NCI-H226 (cell line): ENCODE data around the gene ATG2B.

Source experiments
- DNase-seq: peaks from one replicate; pipeline ENCODE4 v3.0.0-alpha.2; 2015

The ATG2B gene

GRCh38 chr14:96362965-96363750 lies at the start of gene ATG2B, which contains the start of gene GSKIP:
Gene ATG2B (minus strand): TSS chr14:96363341. CDS start chr14:96362976, 365 bp downstream.
Gene GSKIP (plus strand): TSS chr14:96363526. CDS start chr14:96382248, 18,722 bp downstream.
- DNase-seq = peak; percentile 70

- no peak for DNase-seq
Observed at GRCh38 chr14:96410119-96410518, 47.0 kb upstream of the ATG2B start.

- DNase-seq = no peak
Observed at GRCh38 chr14:96409701-96410100, 46.6 kb upstream of the ATG2B start.

- no peak for DNase-seq
Observed at GRCh38 chr14:96408608-96409007, 45.5 kb upstream of the ATG2B start.

GRCh38 chr14:96407935-96408570 lies 44.9 kb upstream of the ATG2B start:
- DNase-seq = no peak

GRCh38 chr14:96405677-96406076 lies 42.5 kb upstream of the ATG2B start:
- no peak for DNase-seq

GRCh38 chr14:96403409-96403808 lies 40.3 kb upstream of the ATG2B start:
- no peak for DNase-seq

GRCh38 chr14:96400495-96400894 lies 37.4 kb upstream of the ATG2B start:
- DNase-seq = no peak

- no peak for DNase-seq
Observed at GRCh38 chr14:96399405-96399804, 36.3 kb upstream of the ATG2B start.

GRCh38 chr14:96398921-96399320 lies 35.8 kb upstream of the ATG2B start:
- no peak for DNase-seq

GRCh38 chr14:96398432-96398831 lies 35.3 kb upstream of the ATG2B start:
- no peak for DNase-seq

- no peak for DNase-seq
Observed at GRCh38 chr14:96394047-96394815, 31.1 kb upstream of the ATG2B start.

- DNase-seq = no peak
Observed at GRCh38 chr14:96393071-96393691, 30.0 kb upstream of the ATG2B start.

- DNase-seq = peak; percentile 79
Observed at GRCh38 chr14:96391293-96392118, 28.4 kb upstream of the ATG2B start.

- DNase-seq = no peak
Observed at GRCh38 chr14:96390965-96391292, 27.8 kb upstream of the ATG2B start.

GRCh38 chr14:96385385-96385784 lies 22.2 kb upstream of the ATG2B start:
- no peak for DNase-seq

- DNase-seq = no peak
Observed at GRCh38 chr14:96384740-96385139, 21.6 kb upstream of the ATG2B start.

GRCh38 chr14:96384053-96384452 lies 20.9 kb upstream of the ATG2B start:
- DNase-seq = no peak

GRCh38 chr14:96383445-96383844 lies 20.3 kb upstream of the ATG2B start:
- no peak for DNase-seq

GRCh38 chr14:96380735-96381134 lies 17.6 kb upstream of the ATG2B start:
- DNase-seq = no peak

GRCh38 chr14:96376093-96376492 lies 13.0 kb upstream of the ATG2B start:
- no peak for DNase-seq

- no peak for DNase-seq
Observed at GRCh38 chr14:96373538-96373937, 10.4 kb upstream of the ATG2B start.
